Epidermal melanocyte (primary cell): ENCODE results near the gene ZNF749.
"Not testable (repeated sequence)": the region's sequence is repeated elsewhere in the genome, so short reads cannot be mapped to it uniquely, and the experiment has no call there.

Experiments used
- DNase-seq: peaks from one replicate; pipeline ENCODE4 v3.0.0; 2011; ENCODE audit warnings: low spot score; ENCODE audit not compliant: insufficient read length

Gene ZNF749

GRCh38 chr19:57465680-57466381 lies 30.7 kb downstream of the ZNF749 start:
- no peak for DNase-seq

GRCh38 chr19:57466489-57466888 lies 31.4 kb downstream of the ZNF749 start:
- DNase-seq, result no peak

- no peak for DNase-seq
These were observed 38.5 kb downstream of the ZNF749 start for GRCh38 chr19:57473646-57474045.

GRCh38 chr19:57477191-57478008 lies 42.3 kb downstream of the ZNF749 start, which contains the start of gene ZNF772:
TSS of gene ZNF772 (minus strand) at chr19:57477566. CDS start at chr19:57477309, 257 bp downstream.
- peak; percentile 93 for DNase-seq

GRCh38 chr19:57487477-57488298 lies 52.6 kb downstream of the ZNF749 start, which contains the start of gene ZNF419:
TSS of gene ZNF419 (plus strand) at chr19:57487750. CDS start at chr19:57487951, 201 bp downstream.
- peak; percentile 97 for DNase-seq

- not testable (repeated sequence) for DNase-seq
These were observed 53.1 kb downstream of the ZNF749 start for GRCh38 chr19:57488299-57488644.
